A673 (cell line): ENCODE results near the gene SND1. TPM values are rescaled to one million over a fixed set of nuclear protein-coding genes. Genes with fewer than 3 reads are reported as not detected.

Source experiments
- BruUV-seq: library from RNA; stranded (reverse); fragments of 400-500 nt; replicated peaks from 2 replicates; lab custom pipeline; 2021; lab: Mats Ljungman, UMichigan
- CTCF ChIA-PET: fragments of 300-600 bp; sonication (Branson Sonifier 250); formaldehyde crosslinking; loops from one replicate; lab custom pipeline; 2022; ENCODE audit warnings: antibody characterized with exemption; lab: Charles Lee
- POLR2A ChIA-PET: fragments of 300-600 bp; sonication (Branson Sonifier 250); formaldehyde crosslinking; loops from one replicate; lab custom pipeline; 2022; ENCODE audit warnings: antibody characterized with exemption; ENCODE audit not compliant: low non-redundant PET; lab: Charles Lee
- DNase-seq: peaks from one replicate; pipeline ENCODE4 v3.0.0-alpha.2; 2015; ENCODE audit warnings: low spot score
- H3K27ac ChIP-seq: fragments of 200-600 bp; sonication (generic); 2 replicates; pipeline ENCODE4 v1.5.1; 2016; ENCODE audit warnings: mixed run types, low read depth, mild to moderate bottlenecking, mixed read lengths, antibody characterized with exemption, low read length; ENCODE audit not compliant: poor library complexity, severe bottlenecking
- H3K27me3 ChIP-seq: fragments of 200-600 bp; sonication (generic); replicated peaks from 2 replicates; pipeline ENCODE4 v1.6.1; 2017; ENCODE audit warnings: mixed run types, low read depth, mild to moderate bottlenecking, mixed read lengths, antibody characterized with exemption, low read length; ENCODE audit not compliant: insufficient read depth, poor library complexity
- H3K36me3 ChIP-seq: fragments of 200-600 bp; sonication (generic); 2 replicates; pipeline ENCODE4 v1.6.1; 2016; ENCODE audit warnings: mixed run types, mild to moderate bottlenecking, mixed read lengths, antibody characterized with exemption, low read length; ENCODE audit not compliant: insufficient read depth, poor library complexity, severe bottlenecking
- H3K4me1 ChIP-seq: fragments of 200-600 bp; sonication (generic); 2 replicates; pipeline ENCODE4 v1.6.1; 2017; ENCODE audit warnings: mixed run types, mild to moderate bottlenecking, mixed read lengths, antibody characterized with exemption, low read length; ENCODE audit not compliant: insufficient read depth, poor library complexity, severe bottlenecking
- H3K4me3 ChIP-seq: fragments of 200-600 bp; sonication (generic); 2 replicates; pipeline ENCODE4 v1.5.1; 2016; ENCODE audit warnings: low read depth, mixed run types, mild to moderate bottlenecking, mixed read lengths, low read length; ENCODE audit not compliant: poor library complexity, severe bottlenecking
- H3K9me3 ChIP-seq: fragments of 200-600 bp; sonication (generic); 2 replicates; pipeline ENCODE4 v1.6.1; 2016; ENCODE audit warnings: mixed run types, low read depth, mild to moderate bottlenecking, mixed read lengths, antibody characterized with exemption, low read length; ENCODE audit not compliant: poor library complexity, severe bottlenecking
- EZH2 ChIP-seq: fragments of 200-600 bp; sonication (generic); IDR thresholded peaks from 2 replicates; pipeline ENCODE4 v1.6.1; 2017; ENCODE audit warnings: borderline replicate concordance, low read depth, mild to moderate bottlenecking, mixed read lengths, antibody characterized with exemption, low read length; ENCODE audit not compliant: poor library complexity, severe bottlenecking
- intact Hi-C: fragments of 100-400 bp; cut with micrococcal nuclease; formaldehyde crosslinking; loops from one replicate; pipeline ENCODE4 v1.10.0; 2022; ENCODE audit not compliant: unreplicated experiment
- total RNA-seq: library from RNA; stranded (reverse); gene quantifications from 2 replicates; pipeline ENCODE4 v1.2.3, GENCODE V29; 2021
- TF ChIP-seq, protein P1 (sequence below): fragments of 300-800, 200-600 bp; sonication (generic); conservative IDR thresholded peaks from 2 replicates; pipeline ENCODE4 v1.5.1; 2017; ENCODE audit warnings: low read depth, mild to moderate bottlenecking, antibody characterized with exemption, low read length, moderate library complexity, mixed read lengths

SND1 gene
- total RNA-seq, 1 experiment from 2014 or later = 177 TPM

DNA sequence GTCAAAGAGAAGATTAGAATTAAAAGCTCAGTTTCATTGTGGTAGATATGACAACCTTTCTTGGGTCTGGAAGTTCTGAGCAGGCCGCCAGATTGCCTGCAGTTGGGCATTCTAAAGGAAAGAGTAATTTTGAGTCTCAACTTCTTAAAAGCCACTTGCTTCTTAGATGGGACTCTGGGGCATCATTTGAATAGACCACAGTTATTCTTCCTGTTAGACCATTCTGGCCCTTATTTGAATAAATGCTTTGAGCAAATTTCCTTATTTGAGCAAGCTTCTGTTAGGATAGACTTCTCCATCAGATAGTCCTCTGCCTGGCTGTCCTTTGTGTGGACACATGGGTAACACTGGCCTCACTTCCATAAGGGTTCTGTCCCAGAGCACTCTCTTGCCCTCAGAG lies 40.2 kb downstream of the SND1 start:
- intact Hi-C loops = no loop called here
- Histone ChIP-seq H3K4me1 (no peaks in the 10 kb centered on the region), H3K27me3 (no peaks in the 10 kb centered on the region), H3K36me3 (peaks cover 46% of the 10 kb centered on the region), H3K4me3 (no peak overlapping the region), H3K27ac (no peak overlapping the region), H3K9me3 (no peaks in the 10 kb centered on the region)
- no TSS peak for BruUV-seq
- TF ChIP-seq, protein P1, sequence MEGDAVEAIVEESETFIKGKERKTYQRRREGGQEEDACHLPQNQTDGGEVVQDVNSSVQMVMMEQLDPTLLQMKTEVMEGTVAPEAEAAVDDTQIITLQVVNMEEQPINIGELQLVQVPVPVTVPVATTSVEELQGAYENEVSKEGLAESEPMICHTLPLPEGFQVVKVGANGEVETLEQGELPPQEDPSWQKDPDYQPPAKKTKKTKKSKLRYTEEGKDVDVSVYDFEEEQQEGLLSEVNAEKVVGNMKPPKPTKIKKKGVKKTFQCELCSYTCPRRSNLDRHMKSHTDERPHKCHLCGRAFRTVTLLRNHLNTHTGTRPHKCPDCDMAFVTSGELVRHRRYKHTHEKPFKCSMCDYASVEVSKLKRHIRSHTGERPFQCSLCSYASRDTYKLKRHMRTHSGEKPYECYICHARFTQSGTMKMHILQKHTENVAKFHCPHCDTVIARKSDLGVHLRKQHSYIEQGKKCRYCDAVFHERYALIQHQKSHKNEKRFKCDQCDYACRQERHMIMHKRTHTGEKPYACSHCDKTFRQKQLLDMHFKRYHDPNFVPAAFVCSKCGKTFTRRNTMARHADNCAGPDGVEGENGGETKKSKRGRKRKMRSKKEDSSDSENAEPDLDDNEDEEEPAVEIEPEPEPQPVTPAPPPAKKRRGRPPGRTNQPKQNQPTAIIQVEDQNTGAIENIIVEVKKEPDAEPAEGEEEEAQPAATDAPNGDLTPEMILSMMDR = no peak
- TF ChIP-seq EZH2 = no peak
- ChIA-PET CTCF (interaction anchor here (0.5 to 0.6 kb wide), 2 partner anchors 15 to 629 kb away, joined by 3 to 9 read pairs; no protein-coding TSS in a partner anchor), POLR2A (no interaction called here)
- no peak for DNase-seq

DNA sequence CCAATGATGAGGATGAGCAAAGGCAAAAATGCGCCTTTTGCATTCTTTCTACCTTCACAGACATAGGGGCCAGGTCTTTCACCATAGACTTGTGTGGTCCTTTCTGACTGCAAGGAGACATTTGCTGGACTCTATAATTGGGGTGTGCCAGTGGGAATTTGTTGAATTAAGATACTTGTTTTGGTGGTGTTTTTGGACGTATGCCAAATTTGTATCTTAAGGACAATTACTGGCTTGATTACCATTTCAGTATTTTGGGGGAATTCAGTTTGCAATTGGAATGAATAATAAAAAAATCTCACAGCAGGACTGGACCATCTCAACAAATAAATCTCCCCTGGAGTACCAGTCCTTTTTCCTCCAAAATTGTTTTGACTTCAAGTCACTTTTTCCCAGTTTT lies 47.9 kb downstream of the SND1 start:
- BruUV-seq = no TSS peak
- ChIA-PET POLR2A (no interaction called here), CTCF (no interaction called here)
- no peaks in the 10 kb centered on the region for H3K9me3 ChIP-seq
- H3K27ac ChIP-seq = no peak overlapping the region
- no peak overlapping the region for H3K4me3 ChIP-seq
- intact Hi-C loops = loop anchor here (10.0 kb wide), 1 partner anchor 625 kb away; no protein-coding TSS in a partner anchor
- no peaks in the 10 kb centered on the region for H3K4me1 ChIP-seq
- no peak for TF ChIP-seq EZH2
- TF ChIP-seq, protein P1 = no peak
- H3K36me3 ChIP-seq = peaks cover 77% of the 10 kb centered on the region
- no peaks in the 10 kb centered on the region for H3K27me3 ChIP-seq
- DNase-seq = no peak

DNA sequence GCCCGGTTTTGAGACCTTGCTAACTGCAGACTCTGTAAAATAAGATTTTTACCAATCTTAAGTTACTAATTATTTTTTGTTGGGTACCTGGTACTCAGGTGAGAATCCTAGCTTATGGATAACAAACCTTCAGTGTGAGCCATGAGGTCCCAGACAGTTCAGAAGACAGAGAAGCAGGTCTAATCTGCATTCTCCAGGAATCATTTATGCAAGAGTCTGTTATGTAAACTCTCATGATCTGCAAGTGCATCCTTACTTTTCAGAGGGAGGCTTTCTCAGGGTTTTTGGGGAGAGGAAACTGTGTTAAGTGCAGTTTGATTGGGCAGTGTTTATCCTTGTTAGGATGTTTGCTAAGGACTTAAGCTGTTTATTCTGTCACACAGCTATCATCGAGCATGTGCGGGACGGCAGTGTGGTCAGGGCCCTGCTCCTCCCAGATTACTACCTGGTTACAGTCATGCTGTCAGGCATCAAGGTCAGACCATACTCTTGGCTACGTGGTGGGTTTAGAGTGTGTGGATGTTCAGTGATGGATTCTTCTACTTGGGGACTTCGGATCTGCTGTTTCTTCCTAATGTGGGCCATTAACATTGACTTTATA lies 50.2 kb downstream of the SND1 start:
- ChIA-PET POLR2A (interaction anchor here (0.6 kb wide), 1 partner anchor 973 kb away, joined by 3 read pairs; no protein-coding TSS in a partner anchor), CTCF (no interaction called here)
- no TSS peak for BruUV-seq
- TF ChIP-seq EZH2 = no peak
- TF ChIP-seq, protein P1 = no peak
- Histone ChIP-seq H3K27ac (no peak overlapping the region), H3K4me3 (no peak overlapping the region), H3K27me3 (no peaks in the 10 kb centered on the region), H3K4me1 (no peaks in the 10 kb centered on the region), H3K36me3 (peaks cover 72% of the 10 kb centered on the region), H3K9me3 (no peaks in the 10 kb centered on the region)
- intact Hi-C loops = loop anchor here (10.0 kb wide), 1 partner anchor 623 kb away; no protein-coding TSS in a partner anchor
- DNase-seq = no peak
